A673 (cell line): Measurements from ENCODE around the gene DNAH7. TPM values are rescaled to one million over a fixed set of nuclear protein-coding genes. Genes with fewer than 3 reads are reported as not detected.

Experiments used
- BruUV-seq: library from RNA; stranded (reverse); fragments of 400-500 nt; replicated peaks from 2 replicates; lab custom pipeline; 2021; lab: Mats Ljungman, UMichigan
- CTCF ChIA-PET: fragments of 300-600 bp; sonication (Branson Sonifier 250); formaldehyde crosslinking; loops from one replicate; lab custom pipeline; 2022; ENCODE audit warnings: antibody characterized with exemption; lab: Charles Lee
- POLR2A ChIA-PET: fragments of 300-600 bp; sonication (Branson Sonifier 250); formaldehyde crosslinking; loops from one replicate; lab custom pipeline; 2022; ENCODE audit warnings: antibody characterized with exemption; ENCODE audit not compliant: low non-redundant PET; lab: Charles Lee
- DNase-seq: peaks from one replicate; pipeline ENCODE4 v3.0.0-alpha.2; 2015; ENCODE audit warnings: low spot score
- H3K27ac ChIP-seq: fragments of 200-600 bp; sonication (generic); 2 replicates; pipeline ENCODE4 v1.5.1; 2016; ENCODE audit warnings: mixed run types, low read depth, mild to moderate bottlenecking, mixed read lengths, antibody characterized with exemption, low read length; ENCODE audit not compliant: poor library complexity, severe bottlenecking
- H3K27me3 ChIP-seq: fragments of 200-600 bp; sonication (generic); replicated peaks from 2 replicates; pipeline ENCODE4 v1.6.1; 2017; ENCODE audit warnings: mixed run types, low read depth, mild to moderate bottlenecking, mixed read lengths, antibody characterized with exemption, low read length; ENCODE audit not compliant: insufficient read depth, poor library complexity
- H3K36me3 ChIP-seq: fragments of 200-600 bp; sonication (generic); 2 replicates; pipeline ENCODE4 v1.6.1; 2016; ENCODE audit warnings: mixed run types, mild to moderate bottlenecking, mixed read lengths, antibody characterized with exemption, low read length; ENCODE audit not compliant: insufficient read depth, poor library complexity, severe bottlenecking
- H3K4me1 ChIP-seq: fragments of 200-600 bp; sonication (generic); 2 replicates; pipeline ENCODE4 v1.6.1; 2017; ENCODE audit warnings: mixed run types, mild to moderate bottlenecking, mixed read lengths, antibody characterized with exemption, low read length; ENCODE audit not compliant: insufficient read depth, poor library complexity, severe bottlenecking
- H3K4me3 ChIP-seq: fragments of 200-600 bp; sonication (generic); 2 replicates; pipeline ENCODE4 v1.5.1; 2016; ENCODE audit warnings: low read depth, mixed run types, mild to moderate bottlenecking, mixed read lengths, low read length; ENCODE audit not compliant: poor library complexity, severe bottlenecking
- H3K9me3 ChIP-seq: fragments of 200-600 bp; sonication (generic); 2 replicates; pipeline ENCODE4 v1.6.1; 2016; ENCODE audit warnings: mixed run types, low read depth, mild to moderate bottlenecking, mixed read lengths, antibody characterized with exemption, low read length; ENCODE audit not compliant: poor library complexity, severe bottlenecking
- EZH2 ChIP-seq: fragments of 200-600 bp; sonication (generic); IDR thresholded peaks from 2 replicates; pipeline ENCODE4 v1.6.1; 2017; ENCODE audit warnings: borderline replicate concordance, low read depth, mild to moderate bottlenecking, mixed read lengths, antibody characterized with exemption, low read length; ENCODE audit not compliant: poor library complexity, severe bottlenecking
- intact Hi-C: fragments of 100-400 bp; cut with micrococcal nuclease; formaldehyde crosslinking; loops from one replicate; pipeline ENCODE4 v1.10.0; 2022; ENCODE audit not compliant: unreplicated experiment
- total RNA-seq: library from RNA; stranded (reverse); gene quantifications from 2 replicates; pipeline ENCODE4 v1.2.3, GENCODE V29; 2021
- TF ChIP-seq, protein P1 (sequence below): fragments of 300-800, 200-600 bp; sonication (generic); conservative IDR thresholded peaks from 2 replicates; pipeline ENCODE4 v1.5.1; 2017; ENCODE audit warnings: low read depth, mild to moderate bottlenecking, antibody characterized with exemption, low read length, moderate library complexity, mixed read lengths

Gene DNAH7
- total RNA-seq, 1 experiment from 2014 or later, result 0.95 TPM

DNA sequence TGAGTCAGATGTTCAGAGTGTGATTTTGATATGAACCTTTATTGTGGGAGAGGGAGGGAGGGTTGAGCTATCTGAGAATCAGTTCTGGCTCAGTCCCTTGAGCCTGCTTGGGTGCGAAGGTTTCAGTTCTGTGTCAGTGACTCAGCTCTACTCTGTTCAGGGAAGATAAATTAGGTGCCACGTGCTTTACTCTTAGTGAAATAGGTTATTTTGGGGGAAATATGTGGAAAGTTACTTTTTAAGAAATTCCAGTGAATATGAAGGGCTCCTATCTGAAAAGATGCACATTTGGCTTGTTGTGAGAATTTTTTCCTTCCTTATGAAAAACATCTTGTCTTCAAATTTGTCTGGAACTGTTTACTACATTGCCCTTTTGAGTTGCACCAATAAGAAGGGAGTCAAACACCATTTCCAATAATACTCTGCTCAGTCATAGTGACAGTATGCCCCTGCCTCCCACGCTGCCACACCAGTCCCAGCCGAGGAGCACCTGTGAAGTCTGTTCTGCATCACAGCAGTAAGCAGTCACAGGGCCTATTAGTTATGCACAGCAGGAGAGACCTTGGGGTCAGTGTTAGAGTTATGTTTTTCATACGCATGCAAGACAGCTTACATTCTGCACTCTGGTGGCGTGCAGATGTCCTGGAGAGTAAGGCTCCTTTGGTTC is 32.8 kb upstream of the DNAH7 start:
- BruUV-seq, result no TSS peak
- no peaks in the 10 kb centered on the region for H3K9me3 ChIP-seq
- peaks cover 15% of the 10 kb centered on the region for H3K4me1 ChIP-seq
- H3K27me3 ChIP-seq, result no peaks in the 10 kb centered on the region
- H3K27ac ChIP-seq, result no peak overlapping the region
- no peak for DNase-seq
- intact Hi-C loops, result no loop called here
- no peaks in the 10 kb centered on the region for H3K36me3 ChIP-seq
- H3K4me3 ChIP-seq, result no peak overlapping the region
- ChIA-PET CTCF (no interaction called here), POLR2A (no interaction called here)
- TF ChIP-seq, protein P1, sequence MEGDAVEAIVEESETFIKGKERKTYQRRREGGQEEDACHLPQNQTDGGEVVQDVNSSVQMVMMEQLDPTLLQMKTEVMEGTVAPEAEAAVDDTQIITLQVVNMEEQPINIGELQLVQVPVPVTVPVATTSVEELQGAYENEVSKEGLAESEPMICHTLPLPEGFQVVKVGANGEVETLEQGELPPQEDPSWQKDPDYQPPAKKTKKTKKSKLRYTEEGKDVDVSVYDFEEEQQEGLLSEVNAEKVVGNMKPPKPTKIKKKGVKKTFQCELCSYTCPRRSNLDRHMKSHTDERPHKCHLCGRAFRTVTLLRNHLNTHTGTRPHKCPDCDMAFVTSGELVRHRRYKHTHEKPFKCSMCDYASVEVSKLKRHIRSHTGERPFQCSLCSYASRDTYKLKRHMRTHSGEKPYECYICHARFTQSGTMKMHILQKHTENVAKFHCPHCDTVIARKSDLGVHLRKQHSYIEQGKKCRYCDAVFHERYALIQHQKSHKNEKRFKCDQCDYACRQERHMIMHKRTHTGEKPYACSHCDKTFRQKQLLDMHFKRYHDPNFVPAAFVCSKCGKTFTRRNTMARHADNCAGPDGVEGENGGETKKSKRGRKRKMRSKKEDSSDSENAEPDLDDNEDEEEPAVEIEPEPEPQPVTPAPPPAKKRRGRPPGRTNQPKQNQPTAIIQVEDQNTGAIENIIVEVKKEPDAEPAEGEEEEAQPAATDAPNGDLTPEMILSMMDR, result no peak
- TF ChIP-seq EZH2, result no peak

DNA sequence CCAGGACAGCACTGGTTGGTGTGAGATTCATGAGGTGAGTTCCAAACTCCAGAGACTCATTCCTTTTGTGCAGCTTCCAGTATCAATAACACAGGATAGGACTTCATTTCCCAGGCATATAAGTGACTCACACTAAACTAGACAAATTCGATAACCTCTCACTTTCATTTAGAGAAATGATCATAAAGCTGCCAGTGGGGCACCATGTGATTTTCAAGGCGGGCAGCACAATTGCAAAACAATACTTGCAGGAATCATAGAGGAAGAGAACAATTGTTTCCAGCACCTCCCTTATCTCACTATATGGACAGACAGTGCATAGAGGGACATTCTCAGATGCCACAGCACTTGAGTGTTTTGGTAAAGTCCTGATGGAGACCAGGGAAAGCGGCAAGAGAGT is 31.3 kb upstream of the DNAH7 start:
- no peaks in the 10 kb centered on the region for H3K9me3 ChIP-seq
- H3K4me1 ChIP-seq, result peaks cover 3% of the 10 kb centered on the region
- intact Hi-C loops, result no loop called here
- no peaks in the 10 kb centered on the region for H3K27me3 ChIP-seq
- no peak for DNase-seq
- TF ChIP-seq, protein P1, result no peak
- no peak for TF ChIP-seq EZH2
- no peaks in the 10 kb centered on the region for H3K36me3 ChIP-seq
- H3K4me3 ChIP-seq, result no peak overlapping the region
- ChIA-PET CTCF (no interaction called here), POLR2A (no interaction called here)
- no TSS peak for BruUV-seq
- no peak overlapping the region for H3K27ac ChIP-seq

DNA sequence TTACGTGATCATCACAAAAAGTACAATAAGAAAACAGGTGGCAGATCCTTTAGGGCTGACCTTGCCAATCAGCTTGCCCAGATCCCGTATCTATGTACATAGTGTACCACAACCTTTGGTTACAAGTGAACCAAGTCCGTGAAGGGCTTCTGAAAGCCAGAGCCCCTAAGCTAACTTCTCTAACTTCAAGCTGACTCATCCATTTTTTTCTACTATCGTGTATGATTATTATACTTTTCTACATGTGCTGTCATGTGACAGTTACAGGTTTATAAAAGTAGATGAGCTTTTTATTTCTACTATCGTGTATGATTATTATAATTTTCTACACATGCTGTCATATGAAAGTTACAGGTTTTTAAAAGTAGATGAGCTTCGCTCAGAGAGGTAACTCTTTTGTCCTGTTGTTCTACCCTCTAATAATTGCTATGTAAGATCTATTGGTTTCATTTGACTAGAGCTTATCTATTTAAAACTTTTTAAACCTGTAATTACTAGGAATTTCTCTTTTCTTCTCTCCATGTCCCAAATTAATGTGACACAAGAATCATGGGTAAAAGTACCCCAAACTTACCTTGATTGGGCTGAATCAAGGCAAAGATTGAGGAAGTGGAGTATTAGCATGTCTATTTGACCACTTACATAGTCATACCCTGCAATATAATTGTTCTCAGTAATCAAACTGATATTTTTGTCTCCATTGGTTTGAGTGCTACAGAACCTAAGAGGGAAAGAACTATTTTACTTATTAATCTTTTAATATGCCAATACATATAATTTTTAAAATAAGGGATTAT is 29.4 kb upstream of the DNAH7 start:
- Histone ChIP-seq H3K27me3 (no peaks in the 10 kb centered on the region), H3K4me1 (no peaks in the 10 kb centered on the region), H3K27ac (no peak overlapping the region), H3K9me3 (no peaks in the 10 kb centered on the region), H3K4me3 (no peak overlapping the region), H3K36me3 (no peaks in the 10 kb centered on the region)
- no TSS peak for BruUV-seq
- TF ChIP-seq, protein P1, result no peak
- TF ChIP-seq EZH2, result no peak
- no peak for DNase-seq
- POLR2A ChIA-PET, result no interaction called here
- CTCF ChIA-PET, result no interaction called here
- intact Hi-C loops, result no loop called here
